Measurements from ENCODE around the gene E2F3.

DNA sequence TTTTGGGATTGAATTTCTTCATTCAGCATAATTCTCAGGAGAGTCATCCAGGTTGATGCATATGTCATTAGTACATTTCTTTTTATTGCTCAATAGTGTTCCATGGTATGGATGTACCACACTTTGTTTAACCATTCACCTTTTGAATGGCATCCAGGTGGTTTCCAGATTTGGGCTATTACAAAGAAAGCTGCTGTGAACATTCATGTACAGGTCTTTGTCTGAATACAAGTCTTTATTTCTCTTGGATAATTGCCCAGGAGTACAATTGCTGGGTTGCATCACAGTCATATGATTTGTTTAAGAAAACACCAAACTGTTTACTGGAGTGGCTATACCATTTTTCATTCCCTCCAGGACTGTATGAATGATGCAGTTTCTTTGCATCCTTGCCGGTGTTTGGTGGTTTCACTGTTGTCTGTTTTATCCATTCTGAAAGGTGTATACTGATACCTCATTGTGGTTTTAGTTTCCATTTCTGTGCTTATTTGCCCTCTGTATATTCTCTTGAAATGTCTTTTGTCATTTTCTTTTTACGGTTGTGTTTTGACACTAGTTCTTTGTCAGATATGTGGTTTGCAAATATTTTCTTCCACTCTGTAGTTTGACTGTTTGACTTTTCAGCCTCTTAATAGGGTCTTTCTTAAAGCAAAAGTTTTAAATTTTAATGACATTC, 141.4 kb downstream of the E2F3 start:
- TF ChIP-seq, protein P1, sequence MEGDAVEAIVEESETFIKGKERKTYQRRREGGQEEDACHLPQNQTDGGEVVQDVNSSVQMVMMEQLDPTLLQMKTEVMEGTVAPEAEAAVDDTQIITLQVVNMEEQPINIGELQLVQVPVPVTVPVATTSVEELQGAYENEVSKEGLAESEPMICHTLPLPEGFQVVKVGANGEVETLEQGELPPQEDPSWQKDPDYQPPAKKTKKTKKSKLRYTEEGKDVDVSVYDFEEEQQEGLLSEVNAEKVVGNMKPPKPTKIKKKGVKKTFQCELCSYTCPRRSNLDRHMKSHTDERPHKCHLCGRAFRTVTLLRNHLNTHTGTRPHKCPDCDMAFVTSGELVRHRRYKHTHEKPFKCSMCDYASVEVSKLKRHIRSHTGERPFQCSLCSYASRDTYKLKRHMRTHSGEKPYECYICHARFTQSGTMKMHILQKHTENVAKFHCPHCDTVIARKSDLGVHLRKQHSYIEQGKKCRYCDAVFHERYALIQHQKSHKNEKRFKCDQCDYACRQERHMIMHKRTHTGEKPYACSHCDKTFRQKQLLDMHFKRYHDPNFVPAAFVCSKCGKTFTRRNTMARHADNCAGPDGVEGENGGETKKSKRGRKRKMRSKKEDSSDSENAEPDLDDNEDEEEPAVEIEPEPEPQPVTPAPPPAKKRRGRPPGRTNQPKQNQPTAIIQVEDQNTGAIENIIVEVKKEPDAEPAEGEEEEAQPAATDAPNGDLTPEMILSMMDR (IDR thresholded peaks at IDR 0.05): no peak
- TF ChIP-seq POLR2A (IDR thresholded peaks at IDR 0.05): no peak
- TF ChIP-seq EP300 (IDR thresholded peaks at IDR 0.05): no peak

Data from stomach (tissue), 4 donors.